ENCODE results near the gene MLXIP.

Gene MLXIP

GRCh38 chr12:122107261-122107660, 28.7 kb downstream of the MLXIP start:
- Histone ChIP-seq H3K4me3 (ENCODE audit: low read length, poor library complexity, severe bottlenecking) (no peak overlapping the region), H3K36me3 (ENCODE audit: insufficient read depth, low read length) (peaks cover 3% of the 10 kb centered on the region; the same call in 1 of the 2 replicates), H4K20me1 (ENCODE audit: insufficient read depth, low read length, poor library complexity, severe bottlenecking) (peaks cover 6% of the 10 kb centered on the region), H3K9me3 (ENCODE audit: insufficient read depth, low read depth, low read length) (no peaks in the 10 kb centered on the region), H3F3A (ENCODE audit: low read depth) (no peaks in the 10 kb centered on the region), H2AFZ (ENCODE audit: low read length) (no peak overlapping the region), H3K4me2 (ENCODE audit: low read depth, low read length, poor library complexity, severe bottlenecking) (no peak overlapping the region), H3K4me1 (ENCODE audit: insufficient read depth, low read length, poor library complexity, severe bottlenecking) (no peaks in the 10 kb centered on the region), H3K27me3 (ENCODE audit: insufficient read depth, low read length, poor library complexity, severe bottlenecking) (no peaks in the 10 kb centered on the region), H3K9ac (ENCODE audit: low read depth, low read length, poor library complexity, severe bottlenecking) (no peak overlapping the region), H3K79me2 (ENCODE audit: insufficient read depth, low read length) (peaks cover 72% of the 10 kb centered on the region), H3K9me2 (replicated peaks; ENCODE audit: low read depth, low read length) (no peaks in the 10 kb centered on the region)
- TF ChIP-seq, protein P1, sequence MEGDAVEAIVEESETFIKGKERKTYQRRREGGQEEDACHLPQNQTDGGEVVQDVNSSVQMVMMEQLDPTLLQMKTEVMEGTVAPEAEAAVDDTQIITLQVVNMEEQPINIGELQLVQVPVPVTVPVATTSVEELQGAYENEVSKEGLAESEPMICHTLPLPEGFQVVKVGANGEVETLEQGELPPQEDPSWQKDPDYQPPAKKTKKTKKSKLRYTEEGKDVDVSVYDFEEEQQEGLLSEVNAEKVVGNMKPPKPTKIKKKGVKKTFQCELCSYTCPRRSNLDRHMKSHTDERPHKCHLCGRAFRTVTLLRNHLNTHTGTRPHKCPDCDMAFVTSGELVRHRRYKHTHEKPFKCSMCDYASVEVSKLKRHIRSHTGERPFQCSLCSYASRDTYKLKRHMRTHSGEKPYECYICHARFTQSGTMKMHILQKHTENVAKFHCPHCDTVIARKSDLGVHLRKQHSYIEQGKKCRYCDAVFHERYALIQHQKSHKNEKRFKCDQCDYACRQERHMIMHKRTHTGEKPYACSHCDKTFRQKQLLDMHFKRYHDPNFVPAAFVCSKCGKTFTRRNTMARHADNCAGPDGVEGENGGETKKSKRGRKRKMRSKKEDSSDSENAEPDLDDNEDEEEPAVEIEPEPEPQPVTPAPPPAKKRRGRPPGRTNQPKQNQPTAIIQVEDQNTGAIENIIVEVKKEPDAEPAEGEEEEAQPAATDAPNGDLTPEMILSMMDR (conservative IDR thresholded peaks at IDR 0.05; ENCODE audit: low read length), result no peak
- no peak for TF ChIP-seq EZH2phosphoT487 (IDR thresholded peaks at IDR 0.05; ENCODE audit: borderline replicate concordance)

DNA sequence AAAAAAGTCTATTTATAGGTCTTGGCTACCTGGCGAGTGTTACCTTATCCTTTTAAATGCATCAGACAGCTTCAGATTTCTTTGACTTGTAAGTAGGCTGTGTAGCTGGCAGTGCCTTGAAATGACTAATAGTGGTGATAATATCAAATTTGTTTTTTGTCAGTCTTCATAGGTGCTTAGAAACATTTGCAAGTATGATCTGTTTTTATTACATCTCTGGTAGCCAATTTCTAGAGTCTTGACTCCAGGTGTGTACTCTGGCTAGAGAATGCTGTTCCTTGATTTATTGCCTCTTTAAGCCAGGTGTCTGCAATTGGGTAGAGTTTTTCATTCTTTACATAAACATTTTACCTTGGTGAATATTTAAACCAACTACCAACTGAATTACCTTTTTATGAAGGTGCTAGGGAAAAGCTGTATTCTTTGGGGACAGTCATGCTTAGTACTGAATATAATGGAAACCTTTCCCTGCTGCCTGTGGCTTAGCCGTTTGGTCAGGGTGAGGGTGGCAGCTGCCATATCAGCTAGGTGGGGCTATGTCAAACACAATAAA, 32.6 kb downstream of the MLXIP start:
- no peak overlapping the region for H2AFZ ChIP-seq (ENCODE audit: low read length)
- H4K20me1 ChIP-seq (ENCODE audit: insufficient read depth, low read length, poor library complexity, severe bottlenecking), result peaks cover 6% of the 10 kb centered on the region
- H3K9ac ChIP-seq (ENCODE audit: low read depth, low read length, poor library complexity, severe bottlenecking), result no peak overlapping the region
- no peaks in the 10 kb centered on the region for H3K4me1 ChIP-seq (ENCODE audit: insufficient read depth, low read length, poor library complexity, severe bottlenecking)
- no peaks in the 10 kb centered on the region for H3K27me3 ChIP-seq (ENCODE audit: insufficient read depth, low read length, poor library complexity, severe bottlenecking)
- H3K4me3 ChIP-seq (ENCODE audit: low read length, poor library complexity, severe bottlenecking), result no peak overlapping the region
- H3K9me3 ChIP-seq (ENCODE audit: insufficient read depth, low read depth, low read length), result no peaks in the 10 kb centered on the region
- H3K4me2 ChIP-seq (ENCODE audit: low read depth, low read length, poor library complexity, severe bottlenecking), result no peak overlapping the region
- peaks cover 51% of the 10 kb centered on the region for H3K79me2 ChIP-seq (ENCODE audit: insufficient read depth, low read length)
- H3K9me2 ChIP-seq (replicated peaks; ENCODE audit: low read depth, low read length), result no peaks in the 10 kb centered on the region
- H3K36me3 ChIP-seq (ENCODE audit: insufficient read depth, low read length), result peaks cover 3% of the 10 kb centered on the region; the same call in 1 of the 2 replicates
- TF ChIP-seq, protein P1 (conservative IDR thresholded peaks at IDR 0.05; ENCODE audit: low read length), result no peak
- TF ChIP-seq EZH2phosphoT487 (IDR thresholded peaks at IDR 0.05; ENCODE audit: borderline replicate concordance), result no peak
- no peaks in the 10 kb centered on the region for H3F3A ChIP-seq (ENCODE audit: low read depth)

DNA sequence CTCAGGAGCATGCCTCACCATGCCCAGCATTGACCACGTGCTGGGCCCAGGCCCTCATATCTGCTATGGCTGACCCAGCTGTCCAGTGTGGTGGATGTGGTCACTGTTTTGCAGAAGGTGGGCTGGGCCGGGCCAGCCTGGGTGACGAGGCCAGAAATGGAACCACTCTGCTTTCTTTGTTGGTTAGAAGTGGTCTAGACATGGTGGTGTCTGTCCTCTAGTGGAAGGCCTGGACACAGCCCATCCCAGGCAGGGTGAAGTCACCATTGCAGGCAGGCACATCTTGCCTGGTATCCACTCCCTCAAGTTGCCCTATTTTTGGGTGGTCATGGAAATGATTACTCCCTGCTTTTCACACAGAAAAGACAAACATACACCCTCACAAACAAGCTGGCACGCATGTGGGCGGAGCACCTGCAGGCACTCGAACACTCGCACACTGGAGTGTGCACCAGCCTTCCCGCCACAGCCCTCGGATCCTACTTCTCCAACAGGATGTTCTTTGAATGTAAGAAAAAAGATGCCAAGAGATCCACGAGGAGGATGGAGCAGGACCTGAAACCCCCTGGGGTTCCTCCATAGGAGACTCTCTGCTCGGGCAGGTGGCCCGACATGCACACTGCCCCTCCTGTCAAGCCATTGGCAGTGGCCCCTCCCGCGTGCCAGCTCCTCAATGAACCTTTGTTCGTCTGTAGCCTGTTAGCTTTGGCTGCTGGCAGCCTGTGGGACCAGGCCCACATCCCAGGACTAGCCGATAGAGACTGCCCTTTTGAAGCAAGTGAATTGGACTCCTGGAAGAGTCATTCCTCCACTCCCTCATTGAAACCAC, 38.4 kb downstream of the MLXIP start:
- no peak overlapping the region for H2AFZ ChIP-seq (ENCODE audit: low read length)
- H3K27me3 ChIP-seq (ENCODE audit: insufficient read depth, low read length, poor library complexity, severe bottlenecking), result no peaks in the 10 kb centered on the region
- H3K9me2 ChIP-seq (replicated peaks; ENCODE audit: low read depth, low read length), result no peaks in the 10 kb centered on the region
- no peaks in the 10 kb centered on the region for H3F3A ChIP-seq (ENCODE audit: low read depth)
- no peak overlapping the region for H3K4me2 ChIP-seq (ENCODE audit: low read depth, low read length, poor library complexity, severe bottlenecking)
- no peak overlapping the region for H3K4me3 ChIP-seq (ENCODE audit: low read length, poor library complexity, severe bottlenecking)
- peaks cover 40% of the 10 kb centered on the region; the same call in 1 of the 2 replicates for H3K79me2 ChIP-seq (ENCODE audit: insufficient read depth, low read length)
- no peak for TF ChIP-seq EZH2phosphoT487 (IDR thresholded peaks at IDR 0.05; ENCODE audit: borderline replicate concordance)
- TF ChIP-seq, protein P1 (conservative IDR thresholded peaks at IDR 0.05; ENCODE audit: low read length), result peak; percentile 22; the same call in 1 of the 2 replicates
- no peak overlapping the region for H3K9ac ChIP-seq (ENCODE audit: low read depth, low read length, poor library complexity, severe bottlenecking)
- no peaks in the 10 kb centered on the region for H4K20me1 ChIP-seq (ENCODE audit: insufficient read depth, low read length, poor library complexity, severe bottlenecking)
- H3K36me3 ChIP-seq (ENCODE audit: insufficient read depth, low read length), result peaks cover 10% of the 10 kb centered on the region; the same call in 1 of the 2 replicates
- H3K9me3 ChIP-seq (ENCODE audit: insufficient read depth, low read depth, low read length), result no peaks in the 10 kb centered on the region
- no peaks in the 10 kb centered on the region for H3K4me1 ChIP-seq (ENCODE audit: insufficient read depth, low read length, poor library complexity, severe bottlenecking)

Measured in Loucy (cell line).